Measurements from ENCODE around the gene SYNGR3. TPM values are rescaled to one million over a fixed set of nuclear protein-coding genes. Genes with fewer than 3 reads are reported as not detected.
A peak's percentile ranks its signal among the peaks of the same experiment; 100 is the strongest.

The SYNGR3 gene
- total RNA-seq, 1 experiment from 2014 or later: 4.3 TPM

DNA sequence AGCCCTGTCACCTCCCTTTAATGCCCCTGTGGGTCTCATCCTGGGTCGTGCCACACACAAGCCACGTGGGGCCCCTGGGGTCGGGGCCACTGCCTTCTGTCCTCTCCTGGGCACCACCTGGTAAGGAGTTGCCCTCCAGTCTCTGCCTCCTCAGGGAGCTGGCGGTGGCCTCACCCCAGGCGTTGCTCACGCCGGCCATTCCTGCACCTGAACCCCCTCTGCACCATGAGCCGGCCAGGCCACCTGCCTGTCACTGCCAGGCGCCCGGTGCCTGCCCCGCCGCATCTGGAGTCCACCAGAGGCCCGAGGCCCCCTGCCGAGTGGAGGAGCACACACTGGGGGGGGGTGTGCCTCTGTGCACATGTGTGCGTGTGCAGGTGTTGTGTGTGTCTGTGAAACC, 47.3 kb downstream of the SYNGR3 start:
- ChIA-PET CTCF (no interaction called here), POLR2A (ENCODE audit: unreplicated experiment) (no interaction called here)
- H2AFZ ChIP-seq: no peak overlapping the region
- no peaks in the 10 kb centered on the region for H3K27me3 ChIP-seq (ENCODE audit: insufficient read depth, low read depth)
- no peak overlapping the region for H3K4me2 ChIP-seq
- no peak overlapping the region for H3K4me3 ChIP-seq
- no peaks in the 10 kb centered on the region for H3K9me3 ChIP-seq (ENCODE audit: insufficient read depth, low read depth)
- TF ChIP-seq CTCF (conservative IDR thresholded peaks at IDR 0.05): no peak
- no peak for TF ChIP-seq EZH2 (IDR thresholded peaks at IDR 0.05; ENCODE audit: low read depth)
- peaks cover 25% of the 10 kb centered on the region for H3F3A ChIP-seq (ENCODE audit: insufficient read depth, low read depth)
- H4K20me1 ChIP-seq (ENCODE audit: insufficient read depth): no peaks in the 10 kb centered on the region
- DNase-seq: no peak
- intact Hi-C loops (cut with micrococcal nuclease; ENCODE audit: unreplicated experiment): no loop called here
- no peak overlapping the region for H3K27ac ChIP-seq
- H3K4me1 ChIP-seq (replicated peaks; ENCODE audit: insufficient read depth): peaks cover 37% of the 10 kb centered on the region
- no peaks in the 10 kb centered on the region for H3K79me2 ChIP-seq (ENCODE audit: low read depth)
- H3K36me3 ChIP-seq (ENCODE audit: low read depth): no peaks in the 10 kb centered on the region
- BruUV-seq (replicated peaks): no TSS peak
- H3K9me2 ChIP-seq (ENCODE audit: insufficient read depth): no peaks in the 10 kb centered on the region

- TF ChIP-seq CTCF (conservative IDR thresholded peaks at IDR 0.05) (no peak), EZH2 (IDR thresholded peaks at IDR 0.05; ENCODE audit: low read depth) (no peak)
- H3K27me3 ChIP-seq (ENCODE audit: insufficient read depth, low read depth): no peaks in the 10 kb centered on the region
- H3K4me1 ChIP-seq (replicated peaks; ENCODE audit: insufficient read depth): peaks cover 41% of the 10 kb centered on the region
- DNase-seq: no peak
- H3K9me2 ChIP-seq (ENCODE audit: insufficient read depth): no peaks in the 10 kb centered on the region
- no peaks in the 10 kb centered on the region for H4K20me1 ChIP-seq (ENCODE audit: insufficient read depth)
- no peaks in the 10 kb centered on the region for H3K79me2 ChIP-seq (ENCODE audit: low read depth)
- no peak overlapping the region for H3K4me2 ChIP-seq
- H3K36me3 ChIP-seq (ENCODE audit: low read depth): no peaks in the 10 kb centered on the region
- intact Hi-C loops (cut with micrococcal nuclease; ENCODE audit: unreplicated experiment): no loop called here
- BruUV-seq (replicated peaks): TSS peak; percentile 22
- ChIA-PET CTCF (interaction anchor here (0.6 kb wide), 1 partner anchor 26 kb away, joined by 18 read pairs; no protein-coding TSS in a partner anchor), POLR2A (ENCODE audit: unreplicated experiment) (no interaction called here)
- H3K9me3 ChIP-seq (ENCODE audit: insufficient read depth, low read depth): no peaks in the 10 kb centered on the region
- no peak overlapping the region for H2AFZ ChIP-seq
- H3K27ac ChIP-seq: no peak overlapping the region
- H3F3A ChIP-seq (ENCODE audit: insufficient read depth, low read depth): peaks cover 29% of the 10 kb centered on the region
- H3K4me3 ChIP-seq: no peak overlapping the region
These were observed 48.0 kb downstream of the SYNGR3 start for GRCh38 chr16:2037647-2038381.

DNA sequence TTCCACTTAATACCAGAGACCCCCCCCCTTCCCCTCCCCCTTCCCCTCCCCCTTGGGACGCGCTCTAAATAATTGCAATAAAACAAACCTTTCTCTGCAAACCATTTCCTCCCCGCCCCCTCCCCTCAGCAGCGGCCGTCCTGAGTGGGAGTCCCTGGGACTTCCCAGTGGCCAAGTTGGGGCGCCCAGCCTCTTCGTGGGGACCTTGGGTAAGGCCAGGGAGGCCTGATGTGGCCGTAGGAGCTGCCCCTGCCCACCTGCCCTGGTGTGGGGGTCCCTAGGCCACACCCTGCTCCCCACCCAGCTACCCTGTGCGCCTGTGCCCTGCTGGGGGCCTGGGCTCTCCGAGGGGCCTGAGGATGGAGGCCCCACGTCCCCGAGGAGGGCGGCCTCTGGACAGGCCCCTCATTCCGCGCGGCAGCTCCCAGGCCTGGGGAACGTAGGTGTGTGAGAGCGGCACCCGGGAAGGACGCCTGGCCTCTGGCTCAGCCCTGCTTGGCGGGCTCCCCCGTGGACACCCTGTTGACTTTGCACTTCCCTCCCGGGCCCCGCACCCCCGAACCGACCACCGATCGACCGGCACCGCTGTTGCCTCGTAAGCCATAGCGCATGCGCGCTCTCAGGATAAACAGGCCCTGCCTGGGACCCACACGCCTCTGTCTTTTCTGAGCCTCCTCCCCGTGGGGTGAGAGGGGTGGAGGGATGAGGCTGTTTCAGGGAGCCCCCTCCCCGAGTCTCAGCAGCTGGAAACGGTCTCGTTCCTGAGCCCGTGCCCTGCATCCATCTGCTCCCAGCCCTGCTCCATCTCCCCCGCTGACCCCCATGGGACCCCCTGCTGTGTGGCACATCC, 48.8 kb downstream of the SYNGR3 start:
- H4K20me1 ChIP-seq (ENCODE audit: insufficient read depth): no peaks in the 10 kb centered on the region
- H3F3A ChIP-seq (ENCODE audit: insufficient read depth, low read depth): peaks cover 32% of the 10 kb centered on the region
- H3K9me2 ChIP-seq (ENCODE audit: insufficient read depth): no peaks in the 10 kb centered on the region
- DNase-seq: no peak
- no peak overlapping the region for H3K27ac ChIP-seq
- no peaks in the 10 kb centered on the region for H3K36me3 ChIP-seq (ENCODE audit: low read depth)
- H3K4me2 ChIP-seq: no peak overlapping the region
- H3K79me2 ChIP-seq (ENCODE audit: low read depth): no peaks in the 10 kb centered on the region
- peaks cover 42% of the 10 kb centered on the region for H3K4me1 ChIP-seq (replicated peaks; ENCODE audit: insufficient read depth)
- H3K27me3 ChIP-seq (ENCODE audit: insufficient read depth, low read depth): no peaks in the 10 kb centered on the region
- ChIA-PET POLR2A (ENCODE audit: unreplicated experiment) (no interaction called here), CTCF (interaction anchor here (0.6 kb wide), 1 partner anchor 27 kb away, joined by 18 read pairs; no protein-coding TSS in a partner anchor)
- intact Hi-C loops (cut with micrococcal nuclease; ENCODE audit: unreplicated experiment): no loop called here
- H3K9me3 ChIP-seq (ENCODE audit: insufficient read depth, low read depth): no peaks in the 10 kb centered on the region
- BruUV-seq (replicated peaks): no TSS peak
- H2AFZ ChIP-seq: no peak overlapping the region
- H3K4me3 ChIP-seq: no peak overlapping the region
- TF ChIP-seq EZH2 (IDR thresholded peaks at IDR 0.05; ENCODE audit: low read depth) (no peak), CTCF (conservative IDR thresholded peaks at IDR 0.05) (no peak)

Data from PC-9 (cell line).